ENCODE data around the gene PPP1R3E. TPM values are rescaled to one million over a fixed set of nuclear protein-coding genes. Genes with fewer than 3 reads are reported as not detected.

Gene PPP1R3E
- polyA plus RNA-seq, 1 of the 3 experiments (the other 2 are of a cell fraction), result 6.6 TPM

DNA sequence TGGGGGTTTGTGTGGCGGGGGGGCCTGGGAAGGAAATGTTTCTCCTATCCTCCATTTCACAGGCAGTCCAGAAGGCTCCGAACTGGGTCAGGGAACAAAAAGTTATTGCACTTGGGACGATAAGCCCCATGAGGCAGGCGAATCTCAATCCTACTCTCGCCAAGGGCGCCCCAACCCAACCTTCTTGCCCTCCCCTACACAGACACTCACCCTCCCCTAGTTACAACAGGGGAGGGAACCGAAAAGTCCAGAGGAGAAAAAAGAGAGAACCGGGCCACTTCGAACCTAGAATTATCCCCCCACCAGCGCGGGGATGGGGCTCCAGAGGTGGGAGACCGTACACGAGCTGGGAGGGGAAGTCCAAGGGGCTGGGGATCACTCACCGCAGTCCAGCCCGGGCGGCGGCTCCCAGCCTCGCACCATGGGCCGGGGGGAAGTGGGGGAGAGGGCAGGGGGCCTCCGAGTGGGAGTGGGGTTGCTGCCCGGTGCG is 17.1 kb downstream of the PPP1R3E start:
- no peaks in the 10 kb centered on the region for H3K9me2 ChIP-seq
- 2% methylated on average over 13 of the region's 22 CpGs for WGBS (ENCODE audit: low lambda C conversion rate)
- peak overlapping the region; percentile 89 for H3K4me3 ChIP-seq (ENCODE audit: low read depth in 2 of 2, low read length in 1 of 2)
- ChIA-PET CTCF (interaction anchor here (0.7 to 2.3 kb wide), 9 partner anchors 9 to 274 kb away, joined by 3 to 10 read pairs (median 3); partner anchors contain the start of gene BCL2L2), POLR2A (interaction anchor here (0.7 to 2.2 kb wide), 3 partner anchors 21 to 191 kb away, joined by 4 to 13 read pairs (median 9); partner anchors contain the start of genes ACIN1, BCL2L2, C14orf119 and PABPN1)
- TF ChIP-seq FOXM1 (IDR thresholded peaks at IDR 0.05; ENCODE audit: low read depth), result no peak
- no peak for TF ChIP-seq RAD21 (IDR thresholded peaks at IDR 0.05; ENCODE audit: low read length)
- TF ChIP-seq ELF1 (IDR thresholded peaks at IDR 0.05), result no peak
- no peak for TF ChIP-seq EP300 (IDR thresholded peaks at IDR 0.05; ENCODE audit: borderline replicate concordance in 1 of 2, low read depth in 1 of 2, low read length in 1 of 2)
- no peak for TF ChIP-seq GATA2 (CRISPR knock-in tag; IDR thresholded peaks at IDR 0.05)
- no peak for TF ChIP-seq EZH2phosphoT487 (IDR thresholded peaks at IDR 0.05; ENCODE audit: borderline replicate concordance, low read depth)
- TF ChIP-seq, protein P1, sequence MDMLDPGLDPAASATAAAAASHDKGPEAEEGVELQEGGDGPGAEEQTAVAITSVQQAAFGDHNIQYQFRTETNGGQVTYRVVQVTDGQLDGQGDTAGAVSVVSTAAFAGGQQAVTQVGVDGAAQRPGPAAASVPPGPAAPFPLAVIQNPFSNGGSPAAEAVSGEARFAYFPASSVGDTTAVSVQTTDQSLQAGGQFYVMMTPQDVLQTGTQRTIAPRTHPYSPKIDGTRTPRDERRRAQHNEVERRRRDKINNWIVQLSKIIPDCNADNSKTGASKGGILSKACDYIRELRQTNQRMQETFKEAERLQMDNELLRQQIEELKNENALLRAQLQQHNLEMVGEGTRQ (IDR thresholded peaks at IDR 0.05; ENCODE audit: borderline replicate concordance, low read depth, low read length), result no peak
- TF ChIP-seq, protein P2, sequence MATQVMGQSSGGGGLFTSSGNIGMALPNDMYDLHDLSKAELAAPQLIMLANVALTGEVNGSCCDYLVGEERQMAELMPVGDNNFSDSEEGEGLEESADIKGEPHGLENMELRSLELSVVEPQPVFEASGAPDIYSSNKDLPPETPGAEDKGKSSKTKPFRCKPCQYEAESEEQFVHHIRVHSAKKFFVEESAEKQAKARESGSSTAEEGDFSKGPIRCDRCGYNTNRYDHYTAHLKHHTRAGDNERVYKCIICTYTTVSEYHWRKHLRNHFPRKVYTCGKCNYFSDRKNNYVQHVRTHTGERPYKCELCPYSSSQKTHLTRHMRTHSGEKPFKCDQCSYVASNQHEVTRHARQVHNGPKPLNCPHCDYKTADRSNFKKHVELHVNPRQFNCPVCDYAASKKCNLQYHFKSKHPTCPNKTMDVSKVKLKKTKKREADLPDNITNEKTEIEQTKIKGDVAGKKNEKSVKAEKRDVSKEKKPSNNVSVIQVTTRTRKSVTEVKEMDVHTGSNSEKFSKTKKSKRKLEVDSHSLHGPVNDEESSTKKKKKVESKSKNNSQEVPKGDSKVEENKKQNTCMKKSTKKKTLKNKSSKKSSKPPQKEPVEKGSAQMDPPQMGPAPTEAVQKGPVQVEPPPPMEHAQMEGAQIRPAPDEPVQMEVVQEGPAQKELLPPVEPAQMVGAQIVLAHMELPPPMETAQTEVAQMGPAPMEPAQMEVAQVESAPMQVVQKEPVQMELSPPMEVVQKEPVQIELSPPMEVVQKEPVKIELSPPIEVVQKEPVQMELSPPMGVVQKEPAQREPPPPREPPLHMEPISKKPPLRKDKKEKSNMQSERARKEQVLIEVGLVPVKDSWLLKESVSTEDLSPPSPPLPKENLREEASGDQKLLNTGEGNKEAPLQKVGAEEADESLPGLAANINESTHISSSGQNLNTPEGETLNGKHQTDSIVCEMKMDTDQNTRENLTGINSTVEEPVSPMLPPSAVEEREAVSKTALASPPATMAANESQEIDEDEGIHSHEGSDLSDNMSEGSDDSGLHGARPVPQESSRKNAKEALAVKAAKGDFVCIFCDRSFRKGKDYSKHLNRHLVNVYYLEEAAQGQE (IDR thresholded peaks at IDR 0.05; ENCODE audit: low read depth, low read length), result no peak
- no peak for TF ChIP-seq JUND (IDR thresholded peaks at IDR 0.05)
- no peak for TF ChIP-seq SMC3 (IDR thresholded peaks at IDR 0.05; ENCODE audit: low read depth, low read length)
- TF ChIP-seq, protein P3, sequence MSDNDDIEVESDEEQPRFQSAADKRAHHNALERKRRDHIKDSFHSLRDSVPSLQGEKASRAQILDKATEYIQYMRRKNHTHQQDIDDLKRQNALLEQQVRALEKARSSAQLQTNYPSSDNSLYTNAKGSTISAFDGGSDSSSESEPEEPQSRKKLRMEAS (IDR thresholded peaks at IDR 0.05; ENCODE audit: low read depth), result no peak
- TF ChIP-seq YY1 (IDR thresholded peaks at IDR 0.05; ENCODE audit: low read depth), result no peak
- TF ChIP-seq POLR2AphosphoS5 (IDR thresholded peaks at IDR 0.05; ENCODE audit: low read depth, low read length), result no peak
- TF ChIP-seq GABPA (IDR thresholded peaks at IDR 0.05; ENCODE audit: low read depth), result no peak
- no peak for TF ChIP-seq FOXJ3 (CRISPR knock-in tag; IDR thresholded peaks at IDR 0.05)
- TF ChIP-seq, protein P4, sequence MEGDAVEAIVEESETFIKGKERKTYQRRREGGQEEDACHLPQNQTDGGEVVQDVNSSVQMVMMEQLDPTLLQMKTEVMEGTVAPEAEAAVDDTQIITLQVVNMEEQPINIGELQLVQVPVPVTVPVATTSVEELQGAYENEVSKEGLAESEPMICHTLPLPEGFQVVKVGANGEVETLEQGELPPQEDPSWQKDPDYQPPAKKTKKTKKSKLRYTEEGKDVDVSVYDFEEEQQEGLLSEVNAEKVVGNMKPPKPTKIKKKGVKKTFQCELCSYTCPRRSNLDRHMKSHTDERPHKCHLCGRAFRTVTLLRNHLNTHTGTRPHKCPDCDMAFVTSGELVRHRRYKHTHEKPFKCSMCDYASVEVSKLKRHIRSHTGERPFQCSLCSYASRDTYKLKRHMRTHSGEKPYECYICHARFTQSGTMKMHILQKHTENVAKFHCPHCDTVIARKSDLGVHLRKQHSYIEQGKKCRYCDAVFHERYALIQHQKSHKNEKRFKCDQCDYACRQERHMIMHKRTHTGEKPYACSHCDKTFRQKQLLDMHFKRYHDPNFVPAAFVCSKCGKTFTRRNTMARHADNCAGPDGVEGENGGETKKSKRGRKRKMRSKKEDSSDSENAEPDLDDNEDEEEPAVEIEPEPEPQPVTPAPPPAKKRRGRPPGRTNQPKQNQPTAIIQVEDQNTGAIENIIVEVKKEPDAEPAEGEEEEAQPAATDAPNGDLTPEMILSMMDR (IDR thresholded peaks at IDR 0.05), result no peak
- no peak for TF ChIP-seq RXRA (IDR thresholded peaks at IDR 0.05; ENCODE audit: borderline replicate concordance, low read depth)
- peaks cover 20% of the 10 kb centered on the region; the same call in 1 of the 2 replicates for H3K79me2 ChIP-seq (ENCODE audit: insufficient read depth)
- H3K9me3 ChIP-seq, result no peaks in the 10 kb centered on the region
- peaks cover 8 to 10% of the 10 kb centered on the region in 2 experiments; a peak in 3 of 4 replicates for H3K4me1 ChIP-seq (ENCODE audit: control insufficient read depth in 1 of 2, insufficient read depth in 2 of 2, low read depth in 1 of 2, low read length in 1 of 2)
- peaks cover 10% of the 10 kb centered on the region for H3F3A ChIP-seq (replicated peaks; ENCODE audit: insufficient read depth)
- H3K36me3 ChIP-seq (replicated peaks in 1 of 2; ENCODE audit: control insufficient read depth in 1 of 2, insufficient read depth in 2 of 2, low read length in 1 of 2), result no peaks in the 10 kb centered on the region
- H3K27me3 ChIP-seq (ENCODE audit: insufficient read depth), result no peaks in the 10 kb centered on the region
- H2AFZ ChIP-seq (ENCODE audit: low read depth), result peak overlapping the region; percentile 97
- DNase-seq, result no peak
- peak overlapping the region; percentile 96 for H3K4me2 ChIP-seq
- peak overlapping the region; percentile 30 to 72 for H3K27ac ChIP-seq (ENCODE audit: low read depth in 2 of 2, low read length in 1 of 2)
- no peaks in the 10 kb centered on the region for H4K20me1 ChIP-seq (ENCODE audit: insufficient read depth)
- H3K9ac ChIP-seq, result peak overlapping the region; percentile 81

Measured in SK-N-SH (cell line).